Large intestine (tissue), 3 donors: Measurements from ENCODE around the gene TNRC6C. TPM values are rescaled to one million over a fixed set of nuclear protein-coding genes. Genes with fewer than 3 reads are reported as not detected.

Experiments used
- DNase-seq, 2 donors: peaks; one replicate each; pipeline versions ENCODE4 v3.0.0 to v3.0.0-alpha.2; 2013
- H3K27ac ChIP-seq: one replicate; pipeline ENCODE4 v1.5.1; 2013; ENCODE audit warnings: low read length
- H3K27me3 ChIP-seq: 2 replicates; pipeline ENCODE4 v1.6.1; 2013; ENCODE audit warnings: low read length; ENCODE audit not compliant: control insufficient read depth, insufficient read depth
- H3K36me3 ChIP-seq: 2 replicates; pipeline ENCODE4 v1.6.1; 2013; ENCODE audit warnings: low read length; ENCODE audit not compliant: control insufficient read depth, insufficient read depth
- H3K4me1 ChIP-seq: one replicate; pipeline ENCODE4 v1.6.1; 2013; ENCODE audit warnings: low read length; ENCODE audit not compliant: control insufficient read depth, insufficient read depth
- H3K4me3 ChIP-seq: one replicate; pipeline ENCODE4 v1.5.1; 2013; ENCODE audit warnings: low read length
- H3K9me3 ChIP-seq: one replicate; pipeline ENCODE4 v1.6.1; 2013; ENCODE audit warnings: mild to moderate bottlenecking, low read depth, low read length, moderate library complexity; ENCODE audit not compliant: control insufficient read depth
- WGBS: methylation state at CpG from one replicate; pipeline ENCODE4 v1.1.5; 2013; ENCODE audit warnings: low lambda C conversion rate; ENCODE audit not compliant: insufficient coverage; 5-methylcytosine and 5-hydroxymethylcytosine counted together
- polyA plus RNA-seq: library from polyadenylated mRNA; unstranded; fragments of 120-200 nt; gene quantifications from one replicate; pipeline ENCODE4 v1.2.1, GENCODE V29; 2013

The TNRC6C gene
- polyA plus RNA-seq, 1 donor: 6.5 TPM

- Histone ChIP-seq H3K36me3 (peaks cover 11% of the 10 kb centered on the region), H3K9me3 (peaks cover 12% of the 10 kb centered on the region), H3K27me3 (peaks cover 16% of the 10 kb centered on the region), H3K4me1 (peaks cover 40% of the 10 kb centered on the region), H3K4me3 (peak within 1 kb of the TSS; percentile 20), H3K27ac (no peak within 1 kb of the TSS)
- WGBS: no CpG with 5 or more reads among the region's 10 CpGs
- peak in 1 of 2 donors; percentile 37 for DNase-seq
Observed at GRCh38 chr17:78130437-78131101, 172.1 kb downstream of the TNRC6C start, which contains the start of gene TMC8. TSS of gene TMC8 (plus strand) at chr17:78130771. CDS start at chr17:78131589, 818 bp downstream.

GRCh38 chr17:78131172-78132083 lies 172.9 kb downstream of the TNRC6C start:
- Histone ChIP-seq H3K9me3 (peaks cover 7% of the 10 kb centered on the region), H3K36me3 (peaks cover 2% of the 10 kb centered on the region), H3K27ac (no peak overlapping the region), H3K4me3 (peak overlapping the region; percentile 36), H3K27me3 (peaks cover 16% of the 10 kb centered on the region), H3K4me1 (peaks cover 32% of the 10 kb centered on the region)
- peak in 1 of 2 donors; percentile 46 for DNase-seq
- no CpG with 5 or more reads among the region's 74 CpGs for WGBS

DNA sequence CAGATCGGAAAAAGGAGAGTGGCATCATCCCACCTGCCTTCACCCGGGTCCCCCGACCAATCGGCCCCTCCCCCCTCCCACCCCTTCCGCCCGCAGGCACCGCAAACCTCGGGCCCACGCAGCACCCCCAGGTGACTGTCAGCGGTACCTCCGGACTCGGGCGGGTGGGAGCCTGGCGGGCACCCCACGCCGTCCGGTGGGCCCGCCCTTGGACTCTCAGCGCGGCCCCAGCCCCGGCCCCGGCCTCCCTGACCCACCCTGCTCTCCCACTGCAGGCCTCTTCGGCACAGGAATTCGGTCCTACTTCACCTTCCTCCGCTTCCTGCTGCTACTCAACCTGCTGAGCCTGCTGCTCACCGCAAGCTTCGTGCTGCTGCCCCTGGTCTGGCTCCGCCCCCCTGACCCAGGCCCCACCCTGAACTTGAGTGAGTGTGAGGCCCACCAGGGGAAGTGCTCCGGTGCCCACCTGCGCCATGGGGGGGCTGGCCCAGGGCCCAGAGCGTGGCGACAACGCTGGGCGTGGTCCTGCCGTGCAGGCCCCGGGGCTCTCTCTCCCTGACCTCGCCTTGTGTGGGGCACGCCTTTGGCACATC lies 173.7 kb downstream of the TNRC6C start:
- Histone ChIP-seq H3K27ac (no peak overlapping the region), H3K4me1 (peaks cover 28% of the 10 kb centered on the region), H3K9me3 (peaks cover 7% of the 10 kb centered on the region), H3K36me3 (no peaks in the 10 kb centered on the region), H3K27me3 (peaks cover 16% of the 10 kb centered on the region), H3K4me3 (peak overlapping the region; percentile 36)
- DNase-seq: peak in 1 of 2 donors; percentile 84
- no CpG with 5 or more reads among the region's 38 CpGs for WGBS

- peaks cover 16% of the 10 kb centered on the region for H3K27me3 ChIP-seq
- no peak overlapping the region for H3K4me3 ChIP-seq
- H3K36me3 ChIP-seq: no peaks in the 10 kb centered on the region
- no CpG with 5 or more reads among the region's 9 CpGs for WGBS
- no peak for DNase-seq
- peaks cover 7% of the 10 kb centered on the region for H3K9me3 ChIP-seq
- H3K4me1 ChIP-seq: peaks cover 30% of the 10 kb centered on the region
- H3K27ac ChIP-seq: no peak overlapping the region
Observed at GRCh38 chr17:78132767-78133178, 174.3 kb downstream of the TNRC6C start.

- peaks cover 16% of the 10 kb centered on the region for H3K27me3 ChIP-seq
- no peak overlapping the region for H3K27ac ChIP-seq
Observed at GRCh38 chr17:78133179-78133951, 174.9 kb downstream of the TNRC6C start.

DNA sequence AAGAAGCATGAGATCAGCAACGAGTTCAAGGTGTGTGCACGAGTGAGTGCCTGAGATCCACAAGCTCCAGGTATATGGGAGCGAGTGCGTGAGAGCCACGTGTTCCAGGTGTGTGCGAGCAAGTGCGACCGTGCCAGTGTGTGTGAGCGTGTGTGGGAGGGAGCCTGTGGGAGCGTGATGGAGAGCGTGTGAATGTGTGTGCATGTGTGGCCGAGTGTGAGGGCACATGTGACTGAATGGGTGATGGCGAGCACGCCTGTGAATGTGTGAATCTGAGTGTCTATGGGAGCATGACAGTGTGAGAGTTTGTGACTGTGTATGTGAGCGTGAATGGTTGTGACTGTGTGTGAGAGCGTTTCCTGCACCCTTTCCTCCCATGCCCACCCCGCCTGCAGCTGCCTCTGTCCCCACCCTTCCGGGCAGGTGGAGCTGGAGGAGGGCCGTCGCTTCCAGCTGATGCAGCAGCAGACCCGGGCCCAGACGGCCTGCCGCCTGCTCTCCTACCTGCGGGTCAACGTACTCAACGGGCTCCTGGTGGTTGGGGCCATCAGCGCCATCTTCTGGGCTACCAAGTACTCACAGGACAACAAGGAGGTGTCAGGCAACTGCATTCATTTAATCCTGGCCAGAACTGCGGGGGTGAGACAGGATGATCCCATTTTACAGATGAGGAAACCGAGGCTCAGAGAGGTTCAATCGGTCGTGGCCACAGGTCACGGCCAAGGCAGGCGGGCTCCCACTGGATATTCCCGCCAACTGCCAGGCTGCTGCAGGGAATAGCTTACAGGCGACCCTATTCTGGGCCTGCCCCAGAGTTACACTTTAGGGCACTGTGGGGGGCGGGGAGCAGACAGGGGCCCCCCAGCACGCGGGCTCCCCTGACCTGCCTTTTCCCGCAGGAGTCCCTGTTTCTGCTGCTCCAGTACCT lies 175.7 kb downstream of the TNRC6C start:
- peak in 1 of 2 donors; percentile 67 for DNase-seq
- no CpG with 5 or more reads among the region's 39 CpGs for WGBS
- peaks cover 7% of the 10 kb centered on the region for H3K9me3 ChIP-seq
- H3K4me3 ChIP-seq: no peak overlapping the region
- H3K27me3 ChIP-seq: peaks cover 16% of the 10 kb centered on the region
- H3K27ac ChIP-seq: no peak overlapping the region
- peaks cover 27% of the 10 kb centered on the region for H3K4me1 ChIP-seq
- H3K36me3 ChIP-seq: no peaks in the 10 kb centered on the region

More at GRCh38 chr17:78133179-78133951, 174.9 kb downstream of the TNRC6C start:
- Histone ChIP-seq H3K36me3 (no peaks in the 10 kb centered on the region), H3K4me1 (peaks cover 32% of the 10 kb centered on the region), H3K9me3 (peaks cover 7% of the 10 kb centered on the region), H3K4me3 (no peak overlapping the region)
- no CpG with 5 or more reads among the region's 30 CpGs for WGBS
- no peak for DNase-seq

DNA sequence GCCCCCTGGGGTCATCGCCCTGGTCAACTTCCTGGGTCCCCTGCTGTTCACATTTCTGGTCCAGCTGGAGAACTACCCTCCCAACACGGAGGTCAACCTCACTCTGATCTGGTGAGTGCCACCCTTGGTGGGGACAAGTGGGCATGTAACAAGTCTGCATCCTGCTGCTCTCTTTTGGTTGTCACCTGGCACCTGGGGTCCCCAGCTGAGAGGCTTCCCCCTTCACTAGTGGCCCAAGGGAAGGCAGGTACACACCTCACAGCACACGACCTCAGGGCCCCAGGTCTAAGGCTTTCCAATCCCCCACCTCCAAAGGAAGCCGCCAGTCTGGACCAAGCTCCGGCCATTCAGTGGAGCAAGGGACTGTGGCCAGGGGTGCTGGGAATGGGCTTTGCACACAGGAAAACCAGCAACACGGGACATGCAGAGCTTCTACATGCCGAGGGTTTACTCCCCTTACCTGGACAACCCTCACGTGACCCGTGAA lies 176.4 kb downstream of the TNRC6C start:
- Histone ChIP-seq H3K4me1 (peaks cover 29% of the 10 kb centered on the region), H3K27me3 (peaks cover 16% of the 10 kb centered on the region), H3K27ac (no peak overlapping the region), H3K9me3 (peaks cover 7% of the 10 kb centered on the region), H3K4me3 (no peak overlapping the region), H3K36me3 (no peaks in the 10 kb centered on the region)
- DNase-seq: no peak
- no CpG with 5 or more reads among the region's 9 CpGs for WGBS

GRCh38 chr17:78135858-78136500 lies 177.5 kb downstream of the TNRC6C start:
- H3K27me3 ChIP-seq: peaks cover 7% of the 10 kb centered on the region
- 94% methylated on average over 2 of the region's 9 CpGs for WGBS
- H3K27ac ChIP-seq: no peak overlapping the region
- peaks cover 10% of the 10 kb centered on the region for H3K9me3 ChIP-seq
- no peak overlapping the region for H3K4me3 ChIP-seq
- DNase-seq: no peak
- peaks cover 27% of the 10 kb centered on the region for H3K4me1 ChIP-seq
- H3K36me3 ChIP-seq: no peaks in the 10 kb centered on the region
